Immature natural killer cell (primary cell): ENCODE data around the gene TMX2. TPM values are rescaled to one million over a fixed set of nuclear protein-coding genes. Genes with fewer than 3 reads are reported as not detected.
"Not testable (repeated sequence)": the region's sequence is repeated elsewhere in the genome, so short reads cannot be mapped to it uniquely, and the experiment has no call there.

Source experiments
- DNase-seq, 3 donors: peaks; one replicate each; pipeline ENCODE4 v3.0.0; 2022; ENCODE audit warnings: mixed read lengths in 1 of 3
- H3K27ac Mint-ChIP-seq, 6 donors: one replicate each; pipeline ENCODE4 v1.8.0; 2020; ENCODE audit warnings: mixed read lengths in 6 of 6, mild to moderate bottlenecking in 5 of 6, inconsistent platforms in 4 of 6, moderate library complexity in 3 of 6
- H3K27me3 Mint-ChIP-seq, 3 donors: one replicate each; pipeline ENCODE4 v1.8.0; 2020 to 2021; ENCODE audit warnings: low read depth in 3 of 3, mild to moderate bottlenecking in 3 of 3, mixed read lengths in 3 of 3, moderate library complexity in 3 of 3, inconsistent platforms in 1 of 3
- H3K36me3 Mint-ChIP-seq, 3 donors: one replicate each; pipeline ENCODE4 v1.8.0; 2020; ENCODE audit warnings: mixed read lengths in 3 of 3, inconsistent platforms in 2 of 3, mild to moderate bottlenecking in 2 of 3
- H3K4me1 Mint-ChIP-seq, 2 donors: one replicate each; pipeline ENCODE4 v1.8.0; 2020; ENCODE audit warnings: inconsistent platforms in 2 of 2, mild to moderate bottlenecking in 2 of 2, mixed read lengths in 2 of 2, moderate library complexity in 1 of 2
- H3K4me3 Mint-ChIP-seq, 5 donors: one replicate each; pipeline ENCODE4 v1.8.0; 2020; ENCODE audit warnings: mild to moderate bottlenecking in 5 of 5, mixed read lengths in 5 of 5, inconsistent platforms in 3 of 5, moderate library complexity in 3 of 5
- H3K9me3 Mint-ChIP-seq, 6 donors: one replicate each; pipeline ENCODE4 v1.8.0; 2020; ENCODE audit warnings: mild to moderate bottlenecking in 6 of 6, mixed read lengths in 6 of 6, inconsistent platforms in 4 of 6, moderate library complexity in 3 of 6
- polyA plus RNA-seq, 3 donors: library from polyadenylated mRNA; unstranded; fragments of 300-500 nt; fragmentation: Illumina TruSeq; gene quantifications; one replicate each; pipeline ENCODE4 v1.2.3, GENCODE V29; 2021

The TMX2 gene, protein sequence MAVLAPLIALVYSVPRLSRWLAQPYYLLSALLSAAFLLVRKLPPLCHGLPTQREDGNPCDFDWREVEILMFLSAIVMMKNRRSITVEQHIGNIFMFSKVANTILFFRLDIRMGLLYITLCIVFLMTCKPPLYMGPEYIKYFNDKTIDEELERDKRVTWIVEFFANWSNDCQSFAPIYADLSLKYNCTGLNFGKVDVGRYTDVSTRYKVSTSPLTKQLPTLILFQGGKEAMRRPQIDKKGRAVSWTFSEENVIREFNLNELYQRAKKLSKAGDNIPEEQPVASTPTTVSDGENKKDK
- 100 to 1,000 TPM in 1 of 3 donors, 10 to 100 TPM in 2; 59.3 to 139 (median 72.1) TPM for polyA plus RNA-seq

DNA sequence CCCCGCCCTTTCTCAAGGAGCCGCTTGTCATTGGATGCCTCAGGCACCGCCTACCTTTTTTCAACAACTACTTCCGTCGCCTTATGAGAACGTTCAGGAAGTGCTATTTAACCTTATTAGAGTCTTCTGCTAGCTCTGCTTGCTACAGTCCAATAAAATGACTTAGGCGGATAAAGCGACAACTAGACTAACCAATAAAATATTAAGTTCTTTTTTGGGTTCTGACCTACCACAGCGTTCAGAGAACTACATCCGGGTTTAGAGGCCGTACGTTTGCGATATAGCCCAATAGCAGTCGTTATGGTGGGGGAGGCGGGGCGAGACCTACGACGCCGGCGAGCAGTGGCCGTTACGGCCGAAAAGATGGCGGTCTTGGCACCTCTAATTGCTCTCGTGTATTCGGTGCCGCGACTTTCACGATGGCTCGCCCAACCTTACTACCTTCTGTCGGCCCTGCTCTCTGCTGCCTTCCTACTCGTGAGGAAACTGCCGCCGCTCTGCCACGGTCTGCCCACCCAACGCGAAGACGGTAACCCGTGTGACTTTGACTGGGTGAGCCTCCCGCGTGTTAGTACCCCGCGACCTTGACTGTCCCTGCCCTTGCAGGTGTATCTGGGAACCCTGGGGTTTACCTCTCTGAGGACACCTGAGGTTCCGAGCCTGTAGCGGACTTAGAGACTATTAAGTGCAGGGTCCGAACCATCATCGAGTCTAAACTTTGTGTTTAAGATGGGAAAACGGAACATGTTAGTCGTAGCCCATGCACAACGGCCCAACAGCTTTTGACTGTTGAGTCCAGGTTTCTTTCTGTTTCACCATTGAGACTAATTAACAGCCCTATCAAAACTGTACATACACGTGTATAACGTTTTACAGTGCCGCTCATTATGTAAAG lies at the start of gene TMX2:
TMX2 (plus strand) TSS at position 338 of the 895 bp plus-strand sequence; CDS start at position 364, 26 bp downstream.
- Mint-ChIP-seq H3K4me1 (peaks cover 44 to 59% of the 10 kb centered on the region in 2 donors), H3K9me3 (no peaks in the 10 kb centered on the region), H3K4me3 (peak within 1 kb of the TSS; percentile 97 to 99 (median 98)), H3K27me3 (peaks cover 0 to 9% (median 3%) of the 10 kb centered on the region in 3 donors), H3K27ac (peak within 1 kb of the TSS; percentile 95 to 97 (median 96)), H3K36me3 (peaks cover 0 to 3% (median 0%) of the 10 kb centered on the region in 3 donors)
- DNase-seq, result peak; percentile 89 to 92 (median 92)

DNA sequence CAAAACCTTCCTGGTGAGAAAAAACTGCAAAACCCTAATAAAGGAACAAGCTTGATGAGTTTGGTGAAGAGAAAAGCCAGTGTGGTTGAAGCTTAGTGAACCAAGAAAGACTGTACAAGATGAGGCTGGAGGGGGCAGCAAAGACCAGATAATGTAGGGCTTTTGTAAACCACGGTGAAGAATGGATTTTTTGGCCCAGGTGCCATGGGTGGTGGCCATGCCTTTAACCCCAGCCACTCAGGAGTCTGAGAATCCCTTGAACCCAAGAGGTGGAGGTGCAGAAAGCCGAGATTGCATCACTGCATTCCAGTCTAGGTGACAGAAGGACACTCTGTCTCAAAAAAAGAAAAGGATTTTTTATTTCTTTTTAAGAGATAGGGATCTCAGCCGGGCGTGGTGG lies 49.5 kb upstream of the TMX2 start:
- H3K4me3 Mint-ChIP-seq, result no peak overlapping the region
- DNase-seq, result no peak
- H3K9me3 Mint-ChIP-seq, result no peaks in the 10 kb centered on the region
- H3K27ac Mint-ChIP-seq, result no peak overlapping the region
- peaks cover 22 to 30% of the 10 kb centered on the region in 2 donors for H3K4me1 Mint-ChIP-seq
- peaks cover 8 to 22% (median 17%) of the 10 kb centered on the region in 3 donors for H3K36me3 Mint-ChIP-seq
- H3K27me3 Mint-ChIP-seq, result peaks cover 15 to 21% (median 16%) of the 10 kb centered on the region in 3 donors

DNA sequence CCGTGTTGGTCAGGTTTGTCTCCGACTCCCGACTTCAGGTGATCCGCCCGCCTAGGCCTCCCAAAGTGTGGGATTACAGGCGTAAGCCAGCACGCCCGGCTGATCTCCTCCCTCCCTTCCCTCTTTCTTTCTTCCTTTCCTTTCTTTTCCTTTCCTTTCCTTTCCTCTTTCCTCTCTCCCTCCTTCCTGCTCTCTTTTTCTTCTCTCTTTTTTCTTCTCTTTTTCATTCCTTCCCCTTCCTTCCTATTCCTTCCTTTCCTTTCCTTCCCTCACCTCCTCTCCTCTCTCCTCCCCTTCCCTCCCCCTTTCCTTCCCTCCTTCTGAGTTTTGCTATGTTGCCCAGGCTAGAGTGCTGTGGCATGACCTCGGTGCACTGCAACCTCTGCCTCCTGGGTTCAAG lies 48.4 kb upstream of the TMX2 start:
- peaks cover 20 to 28% of the 10 kb centered on the region in 2 donors for H3K4me1 Mint-ChIP-seq
- no peak overlapping the region for H3K27ac Mint-ChIP-seq
- no peaks in the 10 kb centered on the region for H3K9me3 Mint-ChIP-seq
- no peak overlapping the region for H3K4me3 Mint-ChIP-seq
- H3K36me3 Mint-ChIP-seq, result peaks cover 8 to 22% (median 17%) of the 10 kb centered on the region in 3 donors
- H3K27me3 Mint-ChIP-seq, result peaks cover 17 to 31% (median 23%) of the 10 kb centered on the region in 3 donors
- no peak for DNase-seq

DNA sequence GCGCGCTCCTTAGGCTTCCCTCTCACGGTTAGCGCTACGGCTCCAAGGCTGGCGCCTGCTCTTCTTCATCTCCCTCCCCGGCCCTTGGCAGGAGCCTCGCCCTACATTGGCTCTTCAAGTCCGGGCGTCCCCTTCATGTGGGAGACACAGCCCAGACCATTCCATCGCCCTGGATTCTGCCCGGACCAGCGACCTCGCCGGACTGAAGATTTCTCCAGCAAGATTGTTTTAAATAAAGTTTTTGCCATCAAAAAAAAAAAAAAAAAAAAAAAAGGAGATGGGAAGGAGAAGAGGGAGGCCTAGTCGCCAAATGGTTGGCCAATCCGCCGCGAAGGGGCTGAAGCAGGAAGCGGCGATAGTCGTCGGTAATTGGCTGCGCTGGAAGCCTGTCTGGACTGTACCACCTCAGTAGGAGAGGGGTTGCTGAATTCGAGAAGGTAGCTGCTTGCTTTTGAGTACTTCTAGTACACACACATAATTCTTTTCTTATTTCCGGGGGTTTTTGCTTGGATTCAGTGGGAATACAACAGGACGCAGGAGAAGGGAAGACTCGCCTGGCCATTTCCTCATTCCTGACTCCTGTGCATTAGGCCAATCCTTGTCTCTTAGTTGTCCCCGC lies 45.2 kb upstream of the TMX2 start:
- Mint-ChIP-seq H3K9me3 (no peaks in the 10 kb centered on the region), H3K4me1 (peaks cover 39 to 47% of the 10 kb centered on the region in 2 donors), H3K4me3 (peak overlapping the region; percentile 89 to 94 (median 92)), H3K36me3 (peaks cover 6 to 7% (median 6%) of the 10 kb centered on the region in 3 donors), H3K27ac (peak overlapping the region; percentile 97 to 100 (median 99)), H3K27me3 (peaks cover 17 to 32% (median 25%) of the 10 kb centered on the region in 3 donors)
- DNase-seq, result peak; percentile 96 to 98 (median 98)

DNA sequence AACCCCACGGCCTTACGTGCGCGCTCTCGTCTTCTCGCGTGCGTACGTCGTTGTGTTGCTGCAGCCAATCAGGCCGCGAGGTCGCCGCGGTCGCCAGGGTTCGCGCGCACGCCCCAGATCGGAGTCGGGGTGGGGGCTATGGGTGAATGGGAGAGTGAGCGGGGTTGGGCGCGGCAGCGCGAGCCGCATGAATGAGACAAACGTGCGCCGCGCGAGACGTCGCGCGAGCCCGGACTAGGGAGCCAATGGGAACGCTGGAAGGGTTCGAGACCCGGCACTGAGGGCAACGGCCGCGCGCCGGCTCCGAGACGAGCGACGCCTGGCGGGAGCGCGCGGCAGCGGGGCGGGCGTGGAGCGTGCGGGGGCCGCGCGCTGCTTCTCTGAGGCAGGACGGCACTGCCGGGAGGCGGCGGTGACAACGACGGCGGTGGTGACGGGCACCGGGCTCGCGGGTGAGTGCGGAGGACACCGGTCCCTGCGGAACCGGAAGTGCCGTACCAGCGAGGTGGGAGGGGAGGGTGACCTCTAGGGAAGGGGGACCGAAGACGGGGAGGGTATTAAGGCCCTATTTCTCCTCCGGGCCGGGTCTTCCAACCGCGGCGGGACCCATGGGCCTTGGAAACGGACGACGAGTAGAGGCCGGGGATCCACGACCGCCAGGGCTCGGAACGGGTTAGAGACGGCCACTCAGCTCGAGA lies 44.5 kb upstream of the TMX2 start, which contains the start of gene ZDHHC5:
ZDHHC5 (plus strand) TSS at position 379 of the 698 bp plus-strand sequence. CDS start 4,977 bp downstream, outside the sequence.
- Mint-ChIP-seq H3K36me3 (peaks cover 0 to 5% (median 2%) of the 10 kb centered on the region in 3 donors), H3K27ac (peak within 1 kb of the TSS; percentile 97 to 100 (median 100)), H3K9me3 (no peaks in the 10 kb centered on the region), H3K27me3 (peaks cover 17 to 32% (median 25%) of the 10 kb centered on the region in 3 donors), H3K4me3 (peak within 1 kb of the TSS; percentile 89 to 94 (median 92)), H3K4me1 (peaks cover 41 to 53% of the 10 kb centered on the region in 2 donors)
- DNase-seq, result peak; percentile 100

DNA sequence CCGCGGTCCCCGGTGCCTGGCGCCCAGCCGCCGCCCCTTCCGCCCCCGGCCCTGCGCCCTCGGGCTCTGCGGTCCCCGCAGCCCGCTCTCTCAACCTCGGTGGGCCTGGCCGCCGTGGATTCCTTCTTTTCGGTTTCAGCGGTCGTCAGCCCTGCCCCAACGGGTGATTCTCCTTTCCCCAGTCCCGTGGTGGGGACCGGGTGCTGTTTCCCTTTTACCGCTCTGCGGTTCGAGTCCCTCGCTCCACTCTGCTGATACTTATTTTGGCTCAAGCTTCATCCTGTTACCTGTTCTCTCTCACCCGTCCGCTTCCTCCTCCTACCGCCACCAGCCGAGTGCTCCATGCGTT lies 44.0 kb upstream of the TMX2 start:
- DNase-seq, result no peak
- peaks cover 0 to 9% (median 6%) of the 10 kb centered on the region in 3 donors for H3K36me3 Mint-ChIP-seq
- H3K4me3 Mint-ChIP-seq, result peak overlapping the region; percentile 89 to 94 (median 92)
- H3K27me3 Mint-ChIP-seq, result peaks cover 18 to 32% (median 25%) of the 10 kb centered on the region in 3 donors
- H3K9me3 Mint-ChIP-seq, result no peaks in the 10 kb centered on the region
- H3K27ac Mint-ChIP-seq, result peak overlapping the region; percentile 97 to 100 (median 100)
- H3K4me1 Mint-ChIP-seq, result peaks cover 43 to 58% of the 10 kb centered on the region in 2 donors

DNA sequence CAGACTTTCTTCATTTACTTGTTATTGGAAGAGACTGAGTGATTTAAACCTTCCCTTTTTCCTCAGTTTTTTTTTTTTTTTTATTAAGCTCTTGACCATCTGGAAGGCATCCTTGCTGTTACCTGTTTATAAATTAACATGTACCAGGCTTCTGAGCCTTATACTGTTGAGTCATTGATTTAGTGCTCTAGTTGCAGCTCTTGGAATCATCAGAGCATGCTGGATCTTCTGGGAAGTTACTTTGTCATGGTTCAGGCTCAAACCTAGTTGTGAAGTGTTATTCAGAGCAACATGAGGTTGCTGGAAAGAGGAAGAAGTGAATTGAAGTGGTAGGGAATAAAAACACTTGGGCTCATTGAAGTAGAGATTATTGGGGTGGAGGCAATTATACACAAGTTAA lies 38.1 kb upstream of the TMX2 start:
- no peak for DNase-seq
- peaks cover 0 to 3% (median 3%) of the 10 kb centered on the region in 3 donors for H3K27me3 Mint-ChIP-seq
- no peak overlapping the region for H3K4me3 Mint-ChIP-seq
- no peaks in the 10 kb centered on the region for H3K9me3 Mint-ChIP-seq
- peak overlapping the region in 3 of 6 donors; percentile 8 to 32 (median 9) for H3K27ac Mint-ChIP-seq
- peaks cover 47 to 84% of the 10 kb centered on the region in 2 donors for H3K4me1 Mint-ChIP-seq
- peaks cover 11 to 19% (median 13%) of the 10 kb centered on the region in 3 donors for H3K36me3 Mint-ChIP-seq

DNA sequence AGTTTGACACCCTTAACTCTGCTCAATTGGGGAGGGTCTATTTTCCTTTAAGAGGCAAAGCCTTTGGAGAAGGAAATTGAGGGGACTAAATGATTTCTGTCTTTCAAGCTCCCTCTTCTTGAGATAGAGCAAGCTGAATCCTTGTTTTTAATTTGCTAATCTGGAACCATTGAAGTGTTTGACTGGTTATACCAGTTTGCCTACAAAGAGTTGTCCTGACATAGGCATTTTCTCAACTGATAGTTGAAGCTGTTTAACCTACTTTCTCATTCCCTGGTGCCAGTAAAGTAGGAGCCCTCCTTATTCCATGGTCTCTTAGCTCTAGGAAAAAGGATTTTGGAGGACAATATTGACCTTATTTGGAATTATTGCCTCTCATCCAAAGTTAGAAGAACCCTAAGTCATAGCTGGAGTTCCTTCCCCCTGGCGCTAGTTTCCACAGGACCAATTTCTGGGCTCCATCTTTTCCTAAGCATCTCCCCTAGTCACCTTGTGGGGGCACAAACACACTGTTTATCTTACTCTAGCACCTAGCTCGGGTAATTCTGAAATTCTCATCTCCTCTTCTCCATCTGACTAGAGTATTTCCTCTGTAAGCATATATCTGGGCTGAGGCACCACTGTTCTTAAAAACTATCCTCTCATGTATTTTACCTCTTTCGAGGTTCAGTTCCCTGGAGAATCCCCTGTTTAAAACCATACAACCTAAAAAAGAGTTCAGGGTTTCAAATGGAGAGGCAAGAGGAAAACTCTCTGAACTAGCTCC lies 37.0 kb upstream of the TMX2 start:
- Mint-ChIP-seq H3K27ac (peak overlapping the region in 3 of 6 donors; percentile 8 to 31 (median 11)), H3K4me3 (no peak overlapping the region), H3K9me3 (no peaks in the 10 kb centered on the region), H3K36me3 (peaks cover 11 to 19% (median 13%) of the 10 kb centered on the region in 3 donors), H3K27me3 (peaks cover 0 to 3% (median 3%) of the 10 kb centered on the region in 3 donors), H3K4me1 (peaks cover 45 to 80% of the 10 kb centered on the region in 2 donors)
- no peak for DNase-seq

DNA sequence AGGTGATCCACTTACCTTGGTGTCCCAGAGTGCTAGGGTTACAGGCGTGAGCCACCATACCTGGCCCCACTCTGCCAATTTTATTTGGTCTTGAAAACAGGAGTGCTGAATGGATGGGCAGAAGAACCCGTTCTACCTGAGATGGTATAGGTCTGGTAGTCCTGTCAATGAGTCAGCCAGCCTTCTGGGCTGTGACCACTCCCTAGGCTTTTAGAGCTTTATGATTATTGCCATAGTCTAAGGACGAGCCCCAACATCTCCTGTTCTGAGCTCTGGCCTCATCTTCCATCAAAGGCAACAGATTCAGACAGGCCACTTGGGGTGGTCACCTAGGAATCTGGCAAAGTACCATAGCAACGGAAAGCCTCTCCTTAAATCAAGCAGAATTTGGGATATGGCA lies 33.0 kb upstream of the TMX2 start:
- Mint-ChIP-seq H3K4me1 (peaks cover 48 to 63% of the 10 kb centered on the region in 2 donors), H3K27ac (no peak overlapping the region), H3K36me3 (peaks cover 15 to 28% (median 17%) of the 10 kb centered on the region in 3 donors)

DNA sequence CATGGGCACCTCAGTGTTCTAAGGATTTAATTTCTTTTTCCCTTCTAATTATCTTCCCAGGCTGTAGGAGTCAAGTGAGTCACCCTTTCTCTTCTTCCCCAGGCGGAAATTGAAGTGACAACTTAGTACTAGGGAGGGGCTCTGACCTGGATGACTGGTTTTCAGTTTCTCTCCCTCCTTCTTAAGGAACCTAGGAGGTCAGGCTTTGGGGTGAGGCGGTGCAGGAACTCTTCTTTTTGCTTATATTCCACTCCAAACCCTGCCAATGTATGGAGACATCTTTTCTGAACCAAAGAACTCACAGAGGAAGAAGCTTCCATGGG lies 31.9 kb upstream of the TMX2 start:
- H3K4me1 Mint-ChIP-seq, result peaks cover 43 to 52% of the 10 kb centered on the region in 2 donors
- peaks cover 13 to 27% (median 14%) of the 10 kb centered on the region in 3 donors for H3K36me3 Mint-ChIP-seq
- no peaks in the 10 kb centered on the region for H3K9me3 Mint-ChIP-seq
- H3K27me3 Mint-ChIP-seq, result peaks cover 0 to 2% (median 2%) of the 10 kb centered on the region in 3 donors
- DNase-seq, result no peak
- H3K27ac Mint-ChIP-seq, result peak overlapping the region in 1 of 6 donors; percentile 34
- no peak overlapping the region for H3K4me3 Mint-ChIP-seq

More for the DNA sequence above, 33.0 kb upstream of the TMX2 start:
- Mint-ChIP-seq H3K9me3 (no peaks in the 10 kb centered on the region), H3K27me3 (peaks cover 2 to 3% (median 2%) of the 10 kb centered on the region in 3 donors), H3K4me3 (no peak overlapping the region)
- DNase-seq, result no peak

DNA sequence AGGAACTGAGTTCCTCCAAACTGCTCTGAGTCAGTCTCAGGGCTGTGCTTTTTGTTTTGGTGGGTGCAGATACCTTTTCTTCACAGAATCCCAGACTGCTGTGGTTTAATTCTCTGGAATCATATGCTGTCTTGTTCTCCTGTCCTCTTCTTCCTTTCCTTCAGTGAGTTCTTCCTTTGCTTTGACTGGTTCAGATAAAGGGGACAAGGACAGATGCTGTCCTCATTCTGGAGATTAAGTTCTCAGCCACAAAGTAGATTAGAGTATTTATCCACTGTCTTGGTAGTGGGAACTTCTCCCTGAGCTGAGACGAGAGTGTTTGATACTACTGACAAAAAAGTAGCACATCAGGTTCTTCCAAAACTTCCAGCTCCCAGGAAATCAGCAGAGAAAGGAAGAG lies 31.2 kb upstream of the TMX2 start:
- Mint-ChIP-seq H3K27ac (peak overlapping the region in 4 of 6 donors; percentile 31 to 78 (median 45)), H3K27me3 (peaks cover 0 to 2% (median 2%) of the 10 kb centered on the region in 3 donors), H3K4me1 (peaks cover 36 to 45% of the 10 kb centered on the region in 2 donors), H3K36me3 (peaks cover 12 to 27% (median 13%) of the 10 kb centered on the region in 3 donors), H3K4me3 (no peak overlapping the region), H3K9me3 (no peaks in the 10 kb centered on the region)
- DNase-seq, result no peak

DNA sequence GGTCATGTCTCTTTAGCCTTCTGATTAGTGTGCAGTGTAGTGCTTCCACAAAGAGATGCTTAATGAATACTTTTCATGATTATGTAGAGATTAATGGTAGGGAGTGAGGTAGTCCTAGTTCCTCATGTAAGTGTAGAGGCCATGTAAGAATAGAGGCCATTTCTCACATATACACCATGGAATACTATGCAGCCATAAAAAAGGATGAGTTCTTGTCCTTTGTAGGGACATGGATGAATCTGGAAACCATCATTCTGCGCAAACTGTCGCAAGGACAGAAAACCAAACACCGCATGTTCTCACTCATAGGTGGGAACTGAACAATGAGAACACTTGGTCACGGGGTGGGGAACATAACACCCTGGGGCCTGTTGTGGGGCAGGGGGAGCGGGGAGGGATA lies 21.9 kb upstream of the TMX2 start:
- H3K36me3 Mint-ChIP-seq, result peaks cover 23 to 39% (median 33%) of the 10 kb centered on the region in 3 donors
- not testable (repeated sequence) for H3K4me1 Mint-ChIP-seq, H3K9me3 Mint-ChIP-seq, H3K4me3 Mint-ChIP-seq, DNase-seq, H3K27me3 Mint-ChIP-seq
- peak overlapping the region in 1 of 6 donors; percentile 28 for H3K27ac Mint-ChIP-seq
